ENCODE data around the gene SPART.
"Not testable (repeated sequence)": the region's sequence is repeated elsewhere in the genome, so short reads cannot be mapped to it uniquely, and the experiment has no call there.

Gene SPART

DNA sequence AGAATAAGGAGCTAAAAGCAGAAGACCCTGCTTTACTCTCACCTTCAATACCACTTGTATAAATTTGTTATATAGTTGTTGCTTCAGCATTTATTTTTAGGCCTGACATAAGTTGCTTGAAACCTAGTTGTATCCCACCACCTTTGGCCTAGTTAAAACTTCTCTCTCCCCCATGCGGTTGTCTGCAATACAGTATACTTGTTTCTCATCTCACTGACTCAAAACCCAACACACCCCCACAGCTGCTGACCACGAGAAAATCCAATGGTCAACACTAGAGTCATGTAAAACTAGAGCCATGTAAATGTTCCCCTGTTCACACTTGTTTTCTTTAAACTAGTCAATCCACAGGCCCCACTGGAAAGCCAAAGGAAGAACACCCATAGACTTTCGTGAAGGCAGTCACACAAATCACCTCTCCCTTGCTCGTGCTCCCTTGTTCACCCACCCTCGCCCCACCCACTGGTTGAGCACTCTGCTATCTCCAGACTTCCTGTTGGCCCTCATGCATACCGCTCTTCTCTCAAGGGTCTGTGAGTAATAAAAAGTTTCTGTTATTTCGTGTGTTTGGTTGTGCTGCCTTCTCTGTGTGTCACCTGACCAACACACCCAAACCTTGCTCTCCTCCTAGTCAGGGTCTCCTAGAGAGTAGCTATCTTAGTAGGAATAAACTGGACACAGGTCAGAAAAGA, 35.6 kb downstream of the SPART start:
- no peak for DNase-seq

DNA sequence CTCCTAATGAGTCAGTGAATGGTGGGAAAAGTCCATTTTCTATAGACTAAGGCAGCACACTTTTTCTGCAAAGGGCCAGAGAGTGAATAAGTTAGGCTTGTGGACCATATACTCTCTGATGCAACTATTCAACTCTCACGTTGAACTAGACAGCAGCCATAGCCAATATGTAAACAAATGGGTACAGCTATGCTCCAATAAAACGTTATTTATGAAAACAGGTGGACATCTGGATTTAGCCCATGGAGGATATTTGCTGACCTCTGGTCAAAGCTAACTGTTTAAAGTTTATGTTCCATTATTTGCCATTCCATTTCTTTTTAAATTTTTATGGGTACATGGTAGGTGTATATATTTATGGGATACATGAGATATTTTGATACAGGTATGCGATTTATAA, 43.9 kb downstream of the SPART start:
- no peak for DNase-seq

DNA sequence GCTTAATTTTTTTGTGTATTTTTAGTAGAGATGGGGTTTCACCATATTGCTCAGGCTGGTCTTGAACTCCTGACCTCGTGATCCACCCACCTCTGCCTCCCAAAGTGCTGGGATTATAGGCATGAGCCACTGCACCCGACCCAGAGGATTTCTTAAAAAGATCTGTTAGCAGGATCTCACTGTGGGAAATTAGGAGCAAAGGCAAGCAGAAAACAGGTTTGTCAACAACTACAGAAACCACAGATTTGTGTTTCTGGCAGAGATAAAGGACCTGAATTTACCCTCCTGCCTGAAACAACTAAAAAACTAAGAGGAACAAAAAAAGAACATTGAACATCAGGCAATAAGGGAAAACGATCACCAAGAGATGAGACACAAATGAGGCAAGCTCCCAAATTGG, 46.7 kb downstream of the SPART start:
- not testable (repeated sequence) for DNase-seq

DNA sequence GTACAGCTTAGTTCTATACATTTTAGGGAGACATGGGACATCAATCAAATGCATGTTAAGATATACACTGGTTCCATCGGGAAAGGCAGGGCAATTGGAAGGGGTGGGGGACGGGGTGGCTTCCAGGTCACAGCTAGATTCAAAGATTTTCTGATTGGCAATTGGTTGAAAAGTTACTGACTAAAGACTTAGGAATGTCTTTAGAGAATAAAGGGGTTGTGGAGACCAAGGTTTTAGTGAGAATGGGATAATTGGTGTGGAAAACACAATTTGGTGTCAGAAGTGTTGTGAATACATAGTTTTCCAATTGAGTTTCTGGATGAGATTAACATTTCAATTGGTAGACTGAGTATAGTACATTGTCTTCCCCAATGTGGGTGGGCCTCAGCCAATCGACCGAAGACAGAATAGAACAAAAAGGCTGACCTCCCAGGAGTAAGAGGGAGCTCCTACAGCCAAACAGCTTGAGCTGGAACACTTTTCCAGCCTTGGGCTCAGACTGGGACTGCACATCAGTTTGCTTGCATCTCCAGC, 47.6 kb downstream of the SPART start:
- no peak for DNase-seq

DNA sequence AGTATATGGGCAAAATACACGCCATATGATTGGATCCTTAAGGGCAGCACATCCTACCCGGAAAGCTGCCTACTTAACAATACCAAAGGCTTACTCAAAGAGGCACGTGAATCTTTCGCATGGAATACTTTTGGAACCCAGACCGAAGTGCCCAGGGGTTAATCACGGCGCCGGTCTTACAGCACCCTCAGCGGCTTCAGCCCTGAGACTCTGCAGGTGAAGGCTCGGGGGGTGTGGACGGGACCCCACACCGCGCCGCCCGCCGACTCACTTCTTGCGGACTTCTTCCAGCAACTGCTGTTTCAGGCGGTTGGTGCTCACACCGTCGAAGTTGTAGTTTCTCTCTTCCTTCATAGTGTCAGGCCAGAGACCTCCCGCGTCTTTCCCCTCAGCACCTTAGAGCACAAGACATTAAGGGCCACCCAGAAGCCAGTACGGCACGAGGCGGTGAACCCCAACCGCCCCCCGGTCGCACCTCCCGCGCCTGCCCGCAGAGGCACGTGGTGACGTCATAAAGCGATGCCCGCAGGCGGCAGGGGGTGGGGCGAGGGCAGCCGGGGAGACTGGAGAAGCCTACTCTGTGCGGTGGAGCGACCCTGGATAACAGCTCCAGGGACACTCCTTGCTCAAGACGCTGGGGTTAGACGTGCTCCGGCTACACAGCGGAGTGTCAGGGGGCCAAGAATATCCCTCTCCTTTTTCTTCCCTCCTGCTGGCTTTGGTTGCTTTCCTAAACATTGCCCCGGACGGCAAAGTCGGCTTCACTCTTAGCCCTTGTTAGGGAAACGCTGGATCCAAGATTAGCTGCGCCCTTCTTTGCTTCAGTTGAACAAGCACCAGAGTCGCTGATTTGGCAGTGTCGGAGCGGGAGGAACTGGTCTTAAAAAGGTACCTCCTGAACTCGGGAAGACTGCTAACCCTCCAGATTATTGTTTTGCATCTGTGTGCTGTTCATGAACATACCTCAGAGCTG, 48.5 kb downstream of the SPART start, which contains the start of gene CCDC169:
CCDC169 (minus strand) TSS at position 449 of the 973 bp plus-strand sequence; CDS start at position 354, 95 bp downstream.
- DNase-seq: peak; percentile 12

DNA sequence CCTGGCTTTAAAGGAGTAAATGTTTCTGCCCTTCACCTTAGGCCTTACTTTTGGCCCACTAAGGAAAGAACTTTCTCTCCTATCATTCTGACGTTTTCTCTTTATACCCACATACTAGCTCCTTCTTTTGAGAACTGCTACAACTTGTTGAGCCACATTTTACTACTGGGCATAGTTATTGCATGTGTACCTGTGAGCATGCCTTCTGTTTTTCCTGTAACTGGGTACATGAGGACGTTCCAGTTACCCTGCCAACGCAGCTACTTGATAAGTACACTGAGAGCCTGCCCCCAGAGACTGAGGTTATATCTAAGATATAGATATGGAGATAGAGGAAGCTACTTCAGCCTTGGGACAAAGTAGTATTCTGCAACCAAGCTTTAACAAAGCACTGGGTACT, 52.1 kb downstream of the SPART start:
- no peak for DNase-seq

DNA sequence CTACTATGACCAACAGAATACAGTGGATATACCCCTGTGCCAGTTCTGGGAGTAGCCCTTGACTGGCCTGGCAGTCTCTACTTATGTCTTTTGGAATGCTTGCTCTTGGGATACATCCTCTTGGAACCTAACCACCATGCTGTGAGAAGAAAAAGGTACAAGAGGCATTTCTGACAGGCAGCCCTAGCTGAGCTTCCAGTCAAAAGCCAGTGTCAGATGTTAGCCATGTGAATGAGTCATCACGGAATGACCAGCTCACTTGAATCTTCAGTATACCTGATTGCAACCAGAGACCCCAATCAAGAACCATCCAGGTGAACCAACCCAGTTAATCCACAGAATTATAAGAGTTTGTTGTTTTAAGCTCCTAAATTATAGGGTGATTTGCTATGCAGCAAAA, 52.7 kb downstream of the SPART start:
- no peak for DNase-seq

DNA sequence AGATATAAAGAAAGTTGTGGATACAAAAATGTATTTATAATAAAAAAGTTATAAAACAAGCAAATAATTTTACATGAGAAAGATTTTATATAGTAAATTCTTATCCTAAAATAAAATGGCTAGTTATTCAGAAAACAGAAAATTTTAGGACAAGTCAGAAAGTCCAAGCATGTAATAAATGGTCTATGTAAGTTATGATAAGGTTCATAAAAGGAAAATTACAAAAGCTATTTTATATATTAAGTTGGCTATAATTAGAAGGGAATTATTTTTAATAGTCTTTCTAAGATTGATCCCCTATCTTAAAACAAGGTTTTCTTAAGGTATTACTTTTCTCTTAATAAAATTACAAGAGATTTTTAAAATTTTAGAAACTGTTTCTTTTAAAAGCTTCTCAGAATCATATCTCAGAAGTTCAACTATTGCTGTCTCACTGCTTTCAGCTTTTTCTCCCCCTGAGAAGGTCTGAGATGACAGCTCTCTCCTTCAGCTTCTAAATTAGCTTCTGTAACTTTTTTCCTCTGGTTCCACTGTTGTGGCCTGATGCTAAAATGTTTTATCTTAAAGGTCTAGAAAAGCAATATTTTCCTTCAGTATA, 57.3 kb downstream of the SPART start:
- no peak for DNase-seq

DNA sequence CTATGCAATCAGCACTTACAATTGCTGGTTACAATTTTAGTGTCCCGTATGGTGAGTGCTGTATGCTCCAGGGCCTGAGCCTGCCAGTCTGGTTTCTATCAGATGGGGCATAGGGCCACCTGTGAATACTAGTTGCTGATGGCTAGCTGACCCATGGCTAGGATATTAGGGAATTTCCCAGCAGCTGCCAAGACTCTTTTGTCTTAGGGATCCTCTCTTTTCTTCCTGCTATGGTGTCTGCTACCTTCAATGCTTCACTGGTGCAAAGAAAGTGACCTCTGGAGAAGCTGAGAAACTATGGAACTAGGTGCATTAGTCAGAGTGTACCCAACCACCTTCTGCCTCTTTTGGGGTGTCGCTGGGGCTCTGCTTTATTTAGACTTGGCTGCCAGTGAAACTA, 60.2 kb downstream of the SPART start:
- DNase-seq: no peak

DNA sequence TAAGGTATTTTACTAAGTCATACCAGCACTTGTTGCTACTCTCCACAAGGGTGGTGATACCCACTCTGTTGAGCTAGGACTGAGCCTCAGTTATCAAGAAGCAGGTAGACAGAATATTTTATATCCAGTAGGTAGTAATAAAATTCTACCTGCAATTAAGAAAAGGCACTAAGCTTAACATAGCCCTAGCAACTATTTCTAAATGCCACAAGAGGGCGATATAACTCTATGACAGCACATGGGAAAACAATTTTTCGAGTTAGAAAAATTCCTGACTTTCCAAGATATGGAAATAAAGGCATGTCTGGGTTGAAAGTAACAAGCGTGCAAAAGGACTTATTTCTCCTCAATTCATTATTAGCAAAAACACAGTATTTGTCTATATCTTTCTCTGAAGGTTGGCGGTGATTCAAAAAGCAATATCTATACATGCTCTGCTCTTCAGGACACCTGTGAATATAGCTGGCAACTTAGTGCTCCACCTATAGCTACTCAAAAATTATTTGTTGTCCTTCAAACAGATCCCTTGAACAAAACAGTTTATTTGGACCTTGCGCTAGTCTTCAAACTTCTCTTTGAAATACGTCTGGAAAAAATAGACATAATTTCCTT, 63.3 kb downstream of the SPART start:
- DNase-seq: no peak

DNA sequence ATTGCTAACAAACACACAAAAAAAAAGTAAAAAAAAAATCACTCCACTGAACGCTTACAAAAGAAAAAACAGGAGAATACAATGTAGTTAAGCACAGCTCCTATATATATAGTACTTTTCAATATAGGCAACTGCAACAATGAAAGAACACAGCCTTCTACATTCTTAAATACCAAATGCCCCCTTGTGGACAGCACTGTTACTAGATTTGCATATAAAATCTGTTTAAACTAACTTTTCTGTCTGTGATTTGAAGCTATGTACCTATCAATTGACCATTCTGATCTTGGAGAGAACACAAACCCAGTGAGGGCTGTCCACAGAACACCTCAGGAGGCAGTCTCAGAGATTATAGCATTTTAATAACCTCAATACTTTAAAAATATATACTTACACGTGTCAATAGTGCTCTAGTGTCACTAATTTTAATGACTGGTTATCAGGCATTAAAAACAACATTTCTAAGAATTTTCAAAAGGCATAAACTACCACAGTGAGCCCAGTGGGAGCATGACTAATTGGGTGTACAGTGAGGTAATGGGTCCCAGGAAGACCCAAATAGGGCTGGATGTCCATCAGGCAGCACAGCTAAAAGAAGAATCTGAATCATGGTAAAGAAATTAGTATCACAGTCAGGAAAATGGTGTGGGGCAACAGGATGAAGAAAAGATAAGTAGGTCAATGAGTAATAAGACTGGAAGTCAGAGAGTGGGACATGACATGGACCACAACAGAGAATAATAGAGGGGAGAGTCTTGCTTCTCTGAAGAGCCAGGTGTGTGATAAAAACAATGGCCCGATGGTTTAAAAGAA, 70.8 kb downstream of the SPART start:
- DNase-seq: no peak

DNA sequence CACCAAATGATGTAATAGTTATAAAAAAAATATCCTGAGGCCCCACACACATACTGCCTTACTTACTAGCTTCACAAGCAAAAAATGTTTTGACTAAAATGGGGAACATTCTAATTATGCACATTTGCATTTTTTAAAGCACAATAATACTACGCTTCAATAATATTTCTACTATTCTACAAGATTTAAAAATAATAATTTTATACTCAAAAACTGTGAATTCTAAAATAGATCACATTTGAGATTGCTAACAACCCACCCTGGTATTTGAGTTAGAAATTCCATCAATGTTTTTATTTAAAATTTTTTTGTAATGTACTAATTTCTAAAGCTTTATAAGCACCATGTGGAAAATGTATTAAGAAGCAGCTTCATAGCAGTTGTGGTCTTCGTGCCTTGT, 72.8 kb downstream of the SPART start:
- no peak for DNase-seq

DNA sequence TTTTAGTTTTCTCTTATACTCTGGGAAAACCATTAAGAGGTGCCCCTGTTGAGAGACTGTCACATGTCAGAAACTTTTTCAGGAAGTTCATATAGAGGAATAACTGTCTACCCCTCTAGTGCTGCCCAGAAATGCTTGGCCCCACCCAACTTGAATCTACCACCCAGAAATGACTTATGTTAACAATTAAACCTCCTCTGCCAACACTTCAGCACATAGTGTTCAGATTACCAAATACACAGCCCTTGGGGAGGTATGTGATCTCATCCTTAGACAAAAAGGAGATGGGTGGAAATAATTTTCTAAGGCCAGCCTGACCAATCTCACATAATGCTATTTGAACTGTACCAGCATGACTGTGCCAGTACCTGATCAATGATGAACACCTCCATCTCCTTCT, 84.2 kb downstream of the SPART start:
- no peak for DNase-seq

DNA sequence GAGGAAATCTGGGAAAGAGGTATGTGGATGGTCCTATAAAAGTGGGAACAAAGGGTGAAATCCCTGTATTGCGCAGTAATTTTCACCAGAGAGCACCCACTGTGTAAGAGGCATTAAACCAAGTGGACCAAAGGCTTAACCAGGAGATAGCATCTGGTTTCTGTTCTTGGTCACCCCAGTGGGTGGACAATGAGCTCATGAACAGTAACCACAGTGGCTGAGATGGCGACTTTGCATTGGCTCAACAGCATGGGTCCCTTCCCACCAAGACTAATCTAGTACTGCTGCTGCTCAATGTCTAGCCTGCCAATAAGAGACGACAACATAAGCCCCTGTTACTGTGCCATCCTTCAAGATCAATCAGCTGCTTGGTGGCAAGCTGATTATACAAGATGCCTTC, 85.2 kb downstream of the SPART start:
- no peak for DNase-seq

DNA sequence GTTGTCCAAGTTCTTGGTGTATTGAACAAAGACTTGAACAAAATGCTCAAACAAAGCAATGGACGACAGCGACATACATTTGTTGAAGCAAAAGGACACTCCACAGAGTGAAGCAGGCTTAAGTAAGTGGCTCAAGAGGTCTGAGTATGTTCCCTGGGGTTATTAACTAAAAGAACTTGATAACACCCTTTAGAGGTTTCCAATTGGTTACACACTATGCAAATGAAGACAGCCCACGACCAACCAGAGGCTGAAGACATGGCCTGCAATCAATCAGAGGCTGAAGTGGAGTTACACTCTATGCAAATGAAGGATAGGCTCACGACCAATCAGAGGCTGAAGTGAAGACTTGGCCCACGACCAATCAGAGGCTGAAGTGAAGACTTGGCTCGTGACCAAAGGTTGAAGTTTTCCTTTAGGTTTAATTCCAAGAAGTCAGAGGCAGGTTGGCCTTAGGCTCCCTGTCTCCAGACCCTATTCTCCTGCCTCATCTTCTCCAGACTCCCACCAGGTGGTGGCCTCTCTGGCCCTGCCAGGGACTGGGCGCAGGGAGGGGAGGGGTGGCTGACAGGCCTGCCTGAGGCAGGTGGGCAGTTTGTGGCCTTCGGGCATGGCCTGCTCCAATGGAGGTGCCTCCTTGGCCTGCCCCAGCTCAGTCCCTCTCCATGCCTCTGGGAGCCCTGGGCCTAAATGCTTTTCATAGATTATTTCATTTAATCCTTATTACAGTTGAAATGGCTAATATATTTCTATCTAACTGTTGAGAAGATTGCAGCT, 86.6 kb downstream of the SPART start:
- DNase-seq: no peak

DNA sequence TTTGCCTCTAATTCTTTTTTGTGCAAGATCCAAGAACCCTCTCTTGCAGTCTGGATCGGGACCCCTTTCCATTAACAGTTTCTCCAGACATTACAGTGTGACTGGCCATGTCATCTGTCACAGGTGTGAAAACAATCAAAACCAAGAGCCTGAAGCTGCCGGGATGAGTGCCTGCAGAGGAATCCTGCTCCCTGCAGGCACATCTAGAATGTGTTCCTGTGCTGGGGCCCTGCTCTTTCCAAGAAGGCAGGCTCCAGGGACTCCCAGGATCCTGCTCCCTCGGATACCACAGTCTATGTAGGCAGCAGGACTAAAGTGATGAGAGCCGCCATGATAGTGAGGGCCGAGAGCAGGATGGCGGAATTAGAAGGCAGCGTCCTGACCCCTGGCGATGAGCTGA, 87.4 kb downstream of the SPART start:
- no peak for DNase-seq

Data from DMS 273 treated with DMSO at 0.1 percent for 48 hours (cell line).